ENCODE results near the gene AASS.
A peak's percentile ranks its signal among the peaks of the same experiment; 100 is the strongest.
"Not testable (repeated sequence)": the region's sequence is repeated elsewhere in the genome, so short reads cannot be mapped to it uniquely, and the experiment has no call there.

AASS gene

GRCh38 chr7:122143751-122144711, at the start of gene AASS:
TSS of gene AASS (minus strand) at chr7:122144249. CDS start at chr7:122133726, 10,523 bp downstream.
- peak; percentile 92 for ATAC-seq (ENCODE audit: low read depth)

DNA sequence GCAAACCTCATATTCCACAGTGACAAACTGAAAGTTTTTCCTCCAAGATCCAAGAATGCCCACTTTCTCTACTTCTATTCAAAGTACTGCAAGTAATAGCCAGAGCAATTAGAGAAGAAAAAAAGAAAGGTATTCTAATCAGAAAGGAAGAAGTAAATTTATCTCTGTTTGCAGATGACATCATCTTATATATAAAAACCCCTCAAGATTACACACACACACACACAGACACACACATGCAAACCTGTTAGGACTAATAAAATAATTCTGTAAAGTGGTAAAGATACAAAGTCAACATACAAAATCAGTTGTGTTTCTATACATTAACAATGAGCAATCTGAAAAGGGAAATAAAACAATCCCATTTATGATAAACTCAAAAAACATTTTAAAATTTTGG, 44.7 kb upstream of the AASS start:
- ATAC-seq (ENCODE audit: low read depth): no peak

More at GRCh38 chr7:122143751-122144711, at the start of gene AASS:
- no peak within 1 kb of the TSS for H3K27ac ChIP-seq (ENCODE audit: poor library complexity, severe bottlenecking)
- peak; percentile 6 for TF ChIP-seq CTCF (IDR thresholded peaks at IDR 0.05; ENCODE audit: poor library complexity, severe bottlenecking)
- peak; percentile 95 for DNase-seq (ENCODE audit: low spot score)
- no peaks in the 10 kb centered on the region for H3K36me3 ChIP-seq (ENCODE audit: low read depth)
- H3K4me1 ChIP-seq (ENCODE audit: insufficient read depth, poor library complexity, severe bottlenecking): peaks cover 11% of the 10 kb centered on the region
- H3K9me3 ChIP-seq (ENCODE audit: severe bottlenecking): no peaks in the 10 kb centered on the region
- peak within 1 kb of the TSS; percentile 97 for H3K4me3 ChIP-seq (ENCODE audit: severe bottlenecking)
- no peaks in the 10 kb centered on the region for H3K27me3 ChIP-seq (ENCODE audit: insufficient read depth, poor library complexity, severe bottlenecking)

GRCh38 chr7:122183106-122183505, 39.1 kb upstream of the AASS start:
- no peak for TF ChIP-seq CTCF (IDR thresholded peaks at IDR 0.05; ENCODE audit: poor library complexity, severe bottlenecking)

More for the DNA sequence above, 44.7 kb upstream of the AASS start:
- H3K4me1 ChIP-seq (ENCODE audit: insufficient read depth, poor library complexity, severe bottlenecking): no peaks in the 10 kb centered on the region
- H3K27me3 ChIP-seq (ENCODE audit: insufficient read depth, poor library complexity, severe bottlenecking): no peaks in the 10 kb centered on the region
- DNase-seq (ENCODE audit: low spot score): no peak
- no peaks in the 10 kb centered on the region for H3K36me3 ChIP-seq (ENCODE audit: low read depth)
- no peak overlapping the region for H3K4me3 ChIP-seq (ENCODE audit: severe bottlenecking)
- H3K27ac ChIP-seq (ENCODE audit: poor library complexity, severe bottlenecking): no peak overlapping the region
- TF ChIP-seq CTCF (IDR thresholded peaks at IDR 0.05; ENCODE audit: poor library complexity, severe bottlenecking): no peak
- no peaks in the 10 kb centered on the region for H3K9me3 ChIP-seq (ENCODE audit: severe bottlenecking)

DNA sequence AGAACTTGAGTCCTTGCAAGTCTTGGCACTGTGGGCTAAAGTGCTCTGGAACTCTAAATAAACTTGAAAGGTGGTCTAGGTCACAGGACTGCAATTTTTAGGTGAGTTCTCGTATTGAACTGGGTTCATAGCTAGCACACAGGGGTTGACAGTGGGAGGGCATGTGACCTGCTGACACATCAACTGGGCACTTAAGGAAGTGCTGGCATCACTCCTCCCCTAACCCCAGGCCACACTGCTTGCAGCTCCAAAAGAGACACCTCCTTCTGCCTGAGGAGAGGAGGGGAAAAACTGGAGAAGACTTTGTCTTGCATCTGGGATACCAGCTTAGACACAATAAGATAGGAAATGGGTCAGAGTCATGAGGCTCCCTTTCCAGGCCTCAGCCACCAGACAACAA, 38.0 kb upstream of the AASS start:
- ATAC-seq (ENCODE audit: low read depth) (no peak), DNase-seq (ENCODE audit: low spot score) (no peak)
- Histone ChIP-seq H3K4me1 (ENCODE audit: insufficient read depth, poor library complexity, severe bottlenecking) (no peaks in the 10 kb centered on the region), H3K36me3 (ENCODE audit: low read depth) (no peaks in the 10 kb centered on the region), H3K4me3 (ENCODE audit: severe bottlenecking) (no peak overlapping the region), H3K9me3 (ENCODE audit: severe bottlenecking) (no peaks in the 10 kb centered on the region), H3K27ac (ENCODE audit: poor library complexity, severe bottlenecking) (no peak overlapping the region), H3K27me3 (ENCODE audit: insufficient read depth, poor library complexity, severe bottlenecking) (no peaks in the 10 kb centered on the region)
- TF ChIP-seq CTCF (IDR thresholded peaks at IDR 0.05; ENCODE audit: poor library complexity, severe bottlenecking): no peak

More at GRCh38 chr7:122183106-122183505, 39.1 kb upstream of the AASS start:
- Histone ChIP-seq H3K4me1 (ENCODE audit: insufficient read depth, poor library complexity, severe bottlenecking) (no peaks in the 10 kb centered on the region), H3K27me3 (ENCODE audit: insufficient read depth, poor library complexity, severe bottlenecking) (no peaks in the 10 kb centered on the region), H3K4me3 (ENCODE audit: severe bottlenecking) (no peak overlapping the region), H3K36me3 (ENCODE audit: low read depth) (no peaks in the 10 kb centered on the region), H3K27ac (ENCODE audit: poor library complexity, severe bottlenecking) (no peak overlapping the region), H3K9me3 (ENCODE audit: severe bottlenecking) (no peaks in the 10 kb centered on the region)
- DNase-seq (ENCODE audit: low spot score) (no peak), ATAC-seq (ENCODE audit: low read depth) (no peak)

DNA sequence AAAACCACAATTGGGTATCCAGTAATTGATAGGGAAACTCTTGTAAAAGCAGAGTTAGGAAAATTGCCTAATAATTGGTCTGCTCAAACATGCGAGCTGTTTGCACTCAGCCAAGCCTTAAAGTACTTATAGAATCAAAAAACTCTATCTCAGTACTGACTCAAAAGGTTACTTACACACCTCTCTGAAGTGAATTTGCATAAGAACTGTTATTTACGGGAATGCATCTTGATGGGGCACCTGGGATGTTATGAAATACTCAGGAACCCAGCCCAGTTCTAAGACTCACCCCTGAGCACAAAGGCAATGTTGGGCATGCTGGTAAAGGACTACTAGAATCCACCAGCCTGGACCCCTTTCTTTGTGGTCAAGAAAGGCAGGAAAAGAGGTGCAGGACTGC, 28.1 kb upstream of the AASS start:
- H3K27ac ChIP-seq (ENCODE audit: poor library complexity, severe bottlenecking); DNase-seq (ENCODE audit: low spot score); H3K4me3 ChIP-seq (ENCODE audit: severe bottlenecking); H3K4me1 ChIP-seq (ENCODE audit: insufficient read depth, poor library complexity, severe bottlenecking); ATAC-seq (ENCODE audit: low read depth); H3K36me3 ChIP-seq (ENCODE audit: low read depth); H3K9me3 ChIP-seq (ENCODE audit: severe bottlenecking); H3K27me3 ChIP-seq (ENCODE audit: insufficient read depth, poor library complexity, severe bottlenecking): not testable (repeated sequence)

Data from RWPE2 (cell line).